Measurements from ENCODE around the gene CYP4F2.
"Not testable (repeated sequence)": the region's sequence is repeated elsewhere in the genome, so short reads cannot be mapped to it uniquely, and the experiment has no call there.

CYP4F2 gene

DNA sequence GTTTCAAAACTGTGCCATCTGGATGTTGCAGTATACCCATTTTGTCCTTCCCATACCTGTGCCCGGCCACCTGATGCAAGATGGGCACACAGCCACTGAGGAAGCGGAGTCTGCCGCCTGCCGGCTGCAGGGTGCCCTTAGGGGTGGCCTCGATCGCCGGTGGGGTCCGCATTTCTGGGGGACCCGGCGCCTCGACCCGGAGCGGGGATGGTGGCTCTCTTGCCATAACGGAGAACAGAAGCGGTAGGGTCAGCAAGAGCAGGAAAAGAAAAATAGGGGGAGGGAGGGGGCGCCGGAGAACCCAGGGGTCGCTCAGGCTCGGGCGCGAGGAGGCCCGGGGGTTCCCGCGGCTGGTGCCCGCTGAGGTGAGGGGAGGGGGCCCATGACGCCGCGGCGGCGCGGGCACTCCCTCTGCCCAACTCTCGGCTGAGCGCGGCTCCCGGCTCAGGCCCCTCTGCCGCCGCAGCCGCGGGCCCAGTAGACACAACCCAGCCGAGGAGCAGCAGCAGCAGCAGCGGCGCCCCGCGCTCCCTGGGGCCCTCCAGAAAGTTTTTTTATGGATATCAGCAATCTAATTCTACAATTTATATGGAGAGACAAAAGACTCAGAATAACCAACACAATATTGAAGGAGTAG is 13.8 kb upstream of the CYP4F2 start:
- H3K36me3 ChIP-seq (ENCODE audit: insufficient read depth), result no peaks in the 10 kb centered on the region
- H3K4me2 ChIP-seq, result no peak overlapping the region

GRCh38 chr19:15905026-15905425 is 7.2 kb upstream of the CYP4F2 start:
- H3K27me3 ChIP-seq (ENCODE audit: insufficient read depth, low read depth), result no peaks in the 10 kb centered on the region; the same call in 1 of the 2 replicates
- H2AFZ ChIP-seq (ENCODE audit: low read depth), result no peak overlapping the region
- no peaks in the 10 kb centered on the region for H4K20me1 ChIP-seq (ENCODE audit: insufficient read depth)
- H3K27ac ChIP-seq, result no peak overlapping the region
- no peaks in the 10 kb centered on the region for H3K4me1 ChIP-seq (ENCODE audit: low read depth, poor library complexity, severe bottlenecking)
- no peak for TF ChIP-seq CTCF (conservative IDR thresholded peaks at IDR 0.05; ENCODE audit: low read depth, low read length)
- H3K4me2 ChIP-seq, result no peak overlapping the region
- H3K4me3 ChIP-seq (IDR thresholded peaks at IDR 0.05; ENCODE audit: insufficient read depth, low read depth, low read length), result no peak overlapping the region
- H3K79me2 ChIP-seq (ENCODE audit: insufficient read depth, low read depth), result no peaks in the 10 kb centered on the region
- H3K36me3 ChIP-seq (ENCODE audit: insufficient read depth), result no peaks in the 10 kb centered on the region
- H3K9ac ChIP-seq, result no peak overlapping the region

More for the DNA sequence above, 13.8 kb upstream of the CYP4F2 start:
- Histone ChIP-seq H3K4me3 (IDR thresholded peaks at IDR 0.05; ENCODE audit: insufficient read depth, low read depth, low read length) (no peak overlapping the region), H3K27me3 (ENCODE audit: insufficient read depth, low read depth) (no peaks in the 10 kb centered on the region), H3K79me2 (ENCODE audit: insufficient read depth, low read depth) (no peaks in the 10 kb centered on the region), H3K4me1 (ENCODE audit: low read depth, poor library complexity, severe bottlenecking) (no peaks in the 10 kb centered on the region), H4K20me1 (ENCODE audit: insufficient read depth) (no peaks in the 10 kb centered on the region), H3K27ac (no peak overlapping the region), H3K9ac (no peak overlapping the region), H2AFZ (ENCODE audit: low read depth) (no peak overlapping the region)
- no peak for TF ChIP-seq CTCF (conservative IDR thresholded peaks at IDR 0.05; ENCODE audit: low read depth, low read length)

- not testable (repeated sequence) for H4K20me1 ChIP-seq (ENCODE audit: insufficient read depth); H3K79me2 ChIP-seq (ENCODE audit: insufficient read depth, low read depth); H3K9ac ChIP-seq; H2AFZ ChIP-seq (ENCODE audit: low read depth); H3K4me2 ChIP-seq; H3K36me3 ChIP-seq (ENCODE audit: insufficient read depth); H3K4me1 ChIP-seq (ENCODE audit: low read depth, poor library complexity, severe bottlenecking); H3K27me3 ChIP-seq (ENCODE audit: insufficient read depth, low read depth); H3K4me3 ChIP-seq (IDR thresholded peaks at IDR 0.05; ENCODE audit: insufficient read depth, low read depth, low read length); H3K27ac ChIP-seq
These were observed 5.0 kb upstream of the CYP4F2 start for GRCh38 chr19:15902898-15903297.

DNA sequence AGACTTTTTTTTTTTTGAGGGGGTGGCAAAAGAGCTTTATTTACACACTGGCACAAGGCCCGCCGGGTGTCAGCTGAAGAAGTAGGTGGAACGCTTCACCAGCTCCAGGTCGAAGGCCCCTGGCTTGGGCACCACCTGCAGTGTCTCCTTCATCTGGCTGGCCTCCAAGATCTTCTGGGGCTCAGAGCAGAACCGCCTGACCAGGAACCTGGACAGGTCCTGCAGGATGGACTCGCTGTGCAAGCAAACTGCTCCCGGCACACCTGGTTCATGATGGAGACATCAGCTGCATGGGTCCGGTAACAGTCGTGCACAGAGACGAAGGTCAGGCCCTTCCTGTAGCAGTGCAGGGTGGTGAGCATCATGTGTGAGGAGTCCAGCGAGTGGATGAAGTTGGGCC is 4.4 kb upstream of the CYP4F2 start:
- Histone ChIP-seq H3K27ac (no peak overlapping the region), H3K9ac (no peak overlapping the region), H4K20me1 (ENCODE audit: insufficient read depth) (no peaks in the 10 kb centered on the region), H3K36me3 (ENCODE audit: insufficient read depth) (no peaks in the 10 kb centered on the region), H2AFZ (ENCODE audit: low read depth) (no peak overlapping the region), H3K79me2 (ENCODE audit: insufficient read depth, low read depth) (no peaks in the 10 kb centered on the region), H3K4me3 (IDR thresholded peaks at IDR 0.05; ENCODE audit: insufficient read depth, low read depth, low read length) (no peak overlapping the region), H3K27me3 (ENCODE audit: insufficient read depth, low read depth) (no peaks in the 10 kb centered on the region; the same call in 1 of the 2 replicates), H3K4me1 (ENCODE audit: low read depth, poor library complexity, severe bottlenecking) (no peaks in the 10 kb centered on the region), H3K4me2 (no peak overlapping the region)
- TF ChIP-seq CTCF (conservative IDR thresholded peaks at IDR 0.05; ENCODE audit: low read depth, low read length), result no peak

DNA sequence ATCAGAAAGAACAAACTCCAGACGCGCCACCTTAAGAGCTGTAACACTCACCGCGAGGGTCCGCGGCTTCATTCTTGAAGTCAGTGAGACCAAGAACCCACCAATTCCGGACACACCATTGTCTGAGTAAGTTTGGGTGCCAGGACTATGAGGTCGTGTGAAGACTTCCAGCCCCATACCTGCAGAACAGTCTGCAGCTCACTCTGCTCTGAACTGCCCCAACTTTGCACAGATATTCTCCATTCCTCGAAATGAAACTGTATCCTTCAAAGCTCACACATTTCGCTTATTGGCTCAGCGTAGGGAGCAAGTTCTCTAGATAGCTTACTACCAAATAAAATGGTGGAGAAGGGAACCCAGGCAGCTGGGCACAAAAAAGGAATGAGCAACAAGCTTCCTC is 2.6 kb upstream of the CYP4F2 start:
- no peak overlapping the region for H3K9ac ChIP-seq
- H3K4me3 ChIP-seq (IDR thresholded peaks at IDR 0.05; ENCODE audit: insufficient read depth, low read depth, low read length), result no peak overlapping the region
- no peaks in the 10 kb centered on the region for H3K79me2 ChIP-seq (ENCODE audit: insufficient read depth, low read depth)
- no peak overlapping the region for H2AFZ ChIP-seq (ENCODE audit: low read depth)
- H3K27me3 ChIP-seq (ENCODE audit: insufficient read depth, low read depth), result no peaks in the 10 kb centered on the region; the same call in 1 of the 2 replicates
- no peak overlapping the region for H3K27ac ChIP-seq
- H3K36me3 ChIP-seq (ENCODE audit: insufficient read depth), result no peaks in the 10 kb centered on the region
- no peak for TF ChIP-seq CTCF (conservative IDR thresholded peaks at IDR 0.05; ENCODE audit: low read depth, low read length)
- no peaks in the 10 kb centered on the region for H4K20me1 ChIP-seq (ENCODE audit: insufficient read depth)
- no peak overlapping the region for H3K4me2 ChIP-seq
- no peaks in the 10 kb centered on the region for H3K4me1 ChIP-seq (ENCODE audit: low read depth, poor library complexity, severe bottlenecking)

DNA sequence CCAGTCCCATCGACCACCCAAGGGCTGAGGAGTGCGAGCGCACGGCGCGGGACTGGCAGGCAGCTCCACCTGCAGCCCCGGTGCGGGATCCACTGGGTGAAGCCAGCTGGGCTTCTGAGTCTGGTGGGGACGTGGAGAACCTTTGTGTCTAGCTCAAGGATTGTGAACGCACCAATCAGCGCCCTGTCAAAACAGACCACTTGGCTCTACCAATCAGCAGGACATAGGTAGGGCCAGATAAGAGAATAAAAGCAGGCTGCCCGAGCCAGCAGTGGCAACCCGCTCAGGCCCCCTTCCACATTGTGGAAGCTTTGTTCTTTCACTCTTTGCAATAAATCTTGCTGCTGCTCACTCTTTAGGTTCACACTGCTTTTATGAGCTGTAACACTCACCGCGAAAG is 2.2 kb upstream of the CYP4F2 start:
- not testable (repeated sequence) for H3K36me3 ChIP-seq (ENCODE audit: insufficient read depth); H3K4me2 ChIP-seq; H4K20me1 ChIP-seq (ENCODE audit: insufficient read depth); H2AFZ ChIP-seq (ENCODE audit: low read depth); H3K79me2 ChIP-seq (ENCODE audit: insufficient read depth, low read depth); H3K27ac ChIP-seq; H3K27me3 ChIP-seq (ENCODE audit: insufficient read depth, low read depth); H3K9ac ChIP-seq; H3K4me3 ChIP-seq (IDR thresholded peaks at IDR 0.05; ENCODE audit: insufficient read depth, low read depth, low read length); H3K4me1 ChIP-seq (ENCODE audit: low read depth, poor library complexity, severe bottlenecking)

DNA sequence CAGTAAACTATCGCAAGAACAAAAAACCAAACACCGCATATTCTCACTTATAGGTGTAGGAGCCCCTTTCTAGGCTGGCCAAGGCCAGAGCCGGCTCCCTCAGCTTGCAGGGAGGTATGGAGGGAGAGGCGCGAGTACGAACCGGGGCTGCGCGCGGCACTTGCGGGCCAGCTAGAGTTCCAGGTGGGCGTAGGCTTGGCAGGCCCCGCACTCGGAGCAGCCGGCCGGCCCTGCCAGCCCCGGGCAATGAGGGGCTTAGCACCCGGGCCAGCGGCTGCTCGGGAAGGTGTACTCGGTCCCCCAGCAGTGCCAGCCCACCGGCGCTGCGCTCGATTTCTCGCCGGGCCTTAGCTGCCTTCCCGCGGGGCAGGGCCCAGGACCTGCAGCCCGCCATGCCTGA is 1.7 kb upstream of the CYP4F2 start:
- H3K27me3 ChIP-seq (ENCODE audit: insufficient read depth, low read depth); H3K36me3 ChIP-seq (ENCODE audit: insufficient read depth); H3K4me3 ChIP-seq (IDR thresholded peaks at IDR 0.05; ENCODE audit: insufficient read depth, low read depth, low read length); H4K20me1 ChIP-seq (ENCODE audit: insufficient read depth); H3K9ac ChIP-seq; H3K27ac ChIP-seq; H3K79me2 ChIP-seq (ENCODE audit: insufficient read depth, low read depth); H3K4me1 ChIP-seq (ENCODE audit: low read depth, poor library complexity, severe bottlenecking); H3K4me2 ChIP-seq; H2AFZ ChIP-seq (ENCODE audit: low read depth): not testable (repeated sequence)
